Measurements from ENCODE around the gene CHCHD6.

CHCHD6 gene

DNA sequence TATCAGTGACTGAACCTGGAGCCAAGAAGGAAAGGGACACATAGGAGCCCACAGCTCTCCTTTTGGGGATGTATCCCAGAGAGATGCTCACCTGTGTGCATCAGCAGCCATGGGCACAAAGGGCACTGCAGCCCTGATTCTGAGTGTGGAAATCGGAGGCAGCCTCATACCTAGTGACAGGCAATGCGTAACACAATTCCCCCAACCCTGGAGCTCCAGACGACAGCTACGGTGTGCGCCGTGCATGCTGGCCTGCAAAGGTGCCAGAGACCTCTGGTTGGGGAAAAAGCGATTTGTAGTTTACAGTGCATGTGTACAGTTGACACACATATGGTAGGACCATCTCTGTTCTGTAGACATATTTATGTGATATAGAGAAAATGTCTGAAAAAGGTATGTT is 219.9 kb downstream of the CHCHD6 start:
- H3K4me1 Mint-ChIP-seq: no peaks in the 10 kb centered on the region
- H3K36me3 Mint-ChIP-seq: peaks cover 13% of the 10 kb centered on the region
- H3K27me3 Mint-ChIP-seq: no peaks in the 10 kb centered on the region
- no peak overlapping the region for H3K4me3 Mint-ChIP-seq
- H3K27ac Mint-ChIP-seq: no peak overlapping the region
- no peaks in the 10 kb centered on the region for H3K9me3 Mint-ChIP-seq

DNA sequence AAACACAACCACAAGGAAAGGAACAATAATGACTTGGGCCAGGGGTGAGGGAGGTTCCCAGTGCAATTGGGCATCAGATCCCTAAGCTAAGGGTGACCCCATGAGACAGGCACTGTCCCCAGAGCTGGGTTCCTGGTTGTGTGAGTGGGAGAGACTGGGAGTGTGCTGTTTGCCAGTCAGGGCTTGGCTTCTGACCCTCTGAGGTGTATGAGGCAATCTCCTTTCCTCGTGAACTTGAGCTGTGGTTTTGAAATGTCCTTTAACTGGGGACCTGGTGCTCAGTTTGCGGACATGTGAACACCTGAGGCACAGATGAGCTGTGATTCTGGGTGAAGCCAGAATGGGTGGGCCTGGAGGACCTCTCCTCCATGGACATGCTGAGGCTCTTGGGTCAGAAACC is 220.4 kb downstream of the CHCHD6 start:
- peaks cover 12% of the 10 kb centered on the region for H3K36me3 Mint-ChIP-seq
- no peak overlapping the region for H3K4me3 Mint-ChIP-seq
- H3K27ac Mint-ChIP-seq: no peak overlapping the region
- H3K9me3 Mint-ChIP-seq: no peaks in the 10 kb centered on the region
- H3K4me1 Mint-ChIP-seq: no peaks in the 10 kb centered on the region
- H3K27me3 Mint-ChIP-seq: no peaks in the 10 kb centered on the region

GRCh38 chr3:126925411-126926171 is 221.6 kb downstream of the CHCHD6 start:
- Mint-ChIP-seq H3K4me1 (no peaks in the 10 kb centered on the region), H3K27me3 (no peaks in the 10 kb centered on the region), H3K9me3 (no peaks in the 10 kb centered on the region), H3K36me3 (peaks cover 3% of the 10 kb centered on the region), H3K27ac (no peak overlapping the region), H3K4me3 (no peak overlapping the region)

- no peaks in the 10 kb centered on the region for H3K9me3 Mint-ChIP-seq
- H3K4me3 Mint-ChIP-seq: no peak overlapping the region
- H3K27me3 Mint-ChIP-seq: no peaks in the 10 kb centered on the region
- H3K4me1 Mint-ChIP-seq: no peaks in the 10 kb centered on the region
- H3K27ac Mint-ChIP-seq: no peak overlapping the region
- no peaks in the 10 kb centered on the region for H3K36me3 Mint-ChIP-seq
Measured at GRCh38 chr3:126926684-126927400, 222.8 kb downstream of the CHCHD6 start.

DNA sequence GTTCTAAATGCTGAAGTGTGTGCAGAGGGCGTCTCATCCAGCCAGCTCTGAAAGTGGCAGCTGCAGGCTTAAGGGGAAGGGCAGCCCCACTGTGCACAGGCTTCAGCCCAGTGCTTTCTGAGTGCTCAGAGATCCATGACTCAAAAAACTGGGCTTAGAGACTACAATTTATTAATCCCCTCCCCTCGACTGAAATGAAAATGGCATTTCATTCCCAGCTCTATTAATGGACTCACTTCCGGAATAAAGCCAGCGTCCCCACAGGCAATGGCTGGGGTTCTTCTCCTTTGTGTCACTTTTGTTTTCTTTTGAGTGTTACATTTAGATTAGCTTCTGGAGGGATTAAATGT is 223.3 kb downstream of the CHCHD6 start:
- no peaks in the 10 kb centered on the region for H3K9me3 Mint-ChIP-seq
- H3K27me3 Mint-ChIP-seq: no peaks in the 10 kb centered on the region
- no peaks in the 10 kb centered on the region for H3K36me3 Mint-ChIP-seq
- H3K4me1 Mint-ChIP-seq: no peaks in the 10 kb centered on the region
- no peak overlapping the region for H3K4me3 Mint-ChIP-seq
- H3K27ac Mint-ChIP-seq: no peak overlapping the region

- H3K27ac Mint-ChIP-seq: no peak overlapping the region
- H3K36me3 Mint-ChIP-seq: no peaks in the 10 kb centered on the region
- no peak overlapping the region for H3K4me3 Mint-ChIP-seq
- no peaks in the 10 kb centered on the region for H3K4me1 Mint-ChIP-seq
- no peaks in the 10 kb centered on the region for H3K27me3 Mint-ChIP-seq
- no peaks in the 10 kb centered on the region for H3K9me3 Mint-ChIP-seq
Measured at GRCh38 chr3:126927846-126928245, 223.8 kb downstream of the CHCHD6 start.

GRCh38 chr3:126928921-126929474 is 225.0 kb downstream of the CHCHD6 start:
- Mint-ChIP-seq H3K27ac (no peak overlapping the region), H3K4me1 (no peaks in the 10 kb centered on the region), H3K27me3 (no peaks in the 10 kb centered on the region), H3K9me3 (no peaks in the 10 kb centered on the region), H3K4me3 (no peak overlapping the region), H3K36me3 (no peaks in the 10 kb centered on the region)

GRCh38 chr3:126930936-126931600 is 227.0 kb downstream of the CHCHD6 start:
- H3K4me3 Mint-ChIP-seq: no peak overlapping the region
- H3K4me1 Mint-ChIP-seq: no peaks in the 10 kb centered on the region
- no peaks in the 10 kb centered on the region for H3K9me3 Mint-ChIP-seq

DNA sequence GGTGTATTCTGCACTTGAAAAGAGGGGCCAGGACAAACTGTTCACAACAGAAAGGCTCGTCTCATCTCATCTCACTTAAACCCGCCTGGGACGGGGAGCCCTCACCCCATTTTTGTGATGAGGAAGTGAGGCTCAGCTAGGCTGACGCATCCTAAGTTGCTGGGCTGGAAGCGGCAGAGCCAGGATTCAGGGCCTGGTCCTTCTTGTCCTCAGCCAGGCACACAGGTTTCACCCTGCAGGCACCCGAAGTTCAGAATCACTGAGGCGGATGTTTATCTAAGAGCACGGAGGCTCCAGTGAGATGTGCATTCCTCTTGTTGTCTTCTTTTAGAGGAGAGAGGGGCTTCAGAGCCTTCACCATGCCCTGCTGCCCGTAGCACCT is 227.8 kb downstream of the CHCHD6 start:
- Mint-ChIP-seq H3K27ac (no peak overlapping the region), H3K27me3 (no peaks in the 10 kb centered on the region), H3K4me3 (no peak overlapping the region), H3K9me3 (no peaks in the 10 kb centered on the region), H3K36me3 (no peaks in the 10 kb centered on the region), H3K4me1 (no peaks in the 10 kb centered on the region)

More at GRCh38 chr3:126930936-126931600, 227.0 kb downstream of the CHCHD6 start:
- Mint-ChIP-seq H3K27ac (peak overlapping the region; percentile 37), H3K36me3 (no peaks in the 10 kb centered on the region), H3K27me3 (no peaks in the 10 kb centered on the region)

- no peaks in the 10 kb centered on the region for H3K27me3 Mint-ChIP-seq
- H3K27ac Mint-ChIP-seq: no peak overlapping the region
- no peaks in the 10 kb centered on the region for H3K36me3 Mint-ChIP-seq
- no peaks in the 10 kb centered on the region for H3K4me1 Mint-ChIP-seq
- H3K4me3 Mint-ChIP-seq: no peak overlapping the region
- no peaks in the 10 kb centered on the region for H3K9me3 Mint-ChIP-seq
Measured at GRCh38 chr3:126932188-126932931, 228.3 kb downstream of the CHCHD6 start.

DNA sequence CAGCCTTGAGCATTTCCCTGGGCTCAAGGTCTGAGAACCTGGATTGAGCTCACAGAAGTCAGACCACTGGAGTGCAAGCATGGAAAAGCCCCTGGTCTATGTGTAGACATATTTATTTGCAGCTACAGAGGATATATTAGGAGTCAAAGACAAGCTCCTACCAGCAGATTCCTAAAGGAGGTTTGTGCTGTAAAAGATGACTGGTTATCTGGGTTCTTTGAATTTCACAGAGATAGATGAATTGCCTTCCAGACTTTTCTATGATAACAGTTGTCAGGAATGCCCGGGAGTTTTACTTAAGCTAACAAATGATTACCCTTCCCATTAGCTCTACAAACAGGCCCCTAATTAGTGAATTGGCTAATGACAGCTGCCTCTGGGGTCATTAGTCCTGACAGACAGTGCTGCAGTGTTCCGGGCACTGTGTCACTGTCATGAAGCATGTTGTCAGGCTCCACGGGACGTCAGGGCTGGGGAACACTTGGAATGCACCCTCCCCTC is 230.0 kb downstream of the CHCHD6 start:
- no peak overlapping the region for H3K27ac Mint-ChIP-seq
- H3K4me3 Mint-ChIP-seq: no peak overlapping the region
- peaks cover 2% of the 10 kb centered on the region for H3K36me3 Mint-ChIP-seq
- no peaks in the 10 kb centered on the region for H3K27me3 Mint-ChIP-seq
- H3K9me3 Mint-ChIP-seq: no peaks in the 10 kb centered on the region
- H3K4me1 Mint-ChIP-seq: no peaks in the 10 kb centered on the region

DNA sequence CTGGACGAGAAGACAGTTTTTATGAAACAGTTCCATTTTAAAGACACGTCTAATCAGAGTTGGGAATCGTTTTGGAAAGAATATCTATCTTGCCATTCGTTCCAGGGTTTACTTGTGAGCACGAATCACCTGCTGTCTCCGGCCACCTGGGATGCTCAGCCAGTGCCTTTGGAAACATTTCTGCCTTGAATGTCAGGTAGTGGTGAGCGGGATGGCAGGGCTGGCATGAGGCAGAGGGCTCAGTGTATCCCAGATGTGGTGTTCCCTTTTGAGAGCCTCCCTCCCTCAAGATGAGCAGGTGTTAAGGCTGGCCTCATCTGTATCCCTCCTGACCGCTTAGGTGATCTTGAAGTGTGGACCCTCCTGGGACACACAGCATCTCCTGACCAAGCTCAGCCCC is 231.0 kb downstream of the CHCHD6 start:
- Mint-ChIP-seq H3K27ac (no peak overlapping the region), H3K36me3 (peaks cover 2% of the 10 kb centered on the region), H3K27me3 (no peaks in the 10 kb centered on the region), H3K9me3 (no peaks in the 10 kb centered on the region), H3K4me3 (no peak overlapping the region), H3K4me1 (no peaks in the 10 kb centered on the region)

DNA sequence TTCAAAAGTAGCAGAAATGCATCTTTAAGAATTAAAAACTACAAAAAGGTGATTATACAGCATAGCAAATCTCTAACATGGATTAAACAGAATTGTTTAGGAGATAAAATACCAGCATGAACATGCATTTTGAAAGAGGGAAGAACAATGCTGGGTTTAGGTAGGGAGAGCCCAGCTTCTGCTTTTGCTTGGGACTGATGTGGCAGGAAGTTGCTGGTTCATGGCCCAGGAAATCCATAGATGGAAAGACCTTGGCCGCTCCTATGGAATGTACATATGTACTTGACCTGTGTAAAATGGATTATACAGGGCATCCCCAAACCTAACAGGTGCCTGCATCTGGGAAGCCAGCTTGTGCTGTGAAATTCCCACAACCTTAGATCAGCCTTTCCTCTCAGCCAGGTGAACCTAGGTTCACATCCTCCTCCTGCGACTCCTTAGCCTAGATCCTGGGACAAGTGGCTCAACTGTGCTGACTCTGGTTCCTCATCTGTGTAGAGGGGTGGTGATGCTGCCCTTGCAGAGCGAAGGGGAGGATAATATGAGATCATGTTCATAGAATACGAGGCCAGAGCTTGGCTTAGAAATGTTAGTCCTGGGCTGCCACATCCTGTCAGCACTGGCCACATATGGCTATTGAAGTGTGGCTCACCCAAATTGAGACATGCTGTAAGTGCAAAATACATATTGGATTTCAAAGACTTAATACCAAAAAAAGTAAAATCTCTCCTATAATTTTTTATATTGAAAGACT is 231.9 kb downstream of the CHCHD6 start:
- H3K4me3 Mint-ChIP-seq: no peak overlapping the region
- H3K36me3 Mint-ChIP-seq: peaks cover 3% of the 10 kb centered on the region
- no peaks in the 10 kb centered on the region for H3K4me1 Mint-ChIP-seq
- no peaks in the 10 kb centered on the region for H3K27me3 Mint-ChIP-seq
- H3K9me3 Mint-ChIP-seq: no peaks in the 10 kb centered on the region
- no peak overlapping the region for H3K27ac Mint-ChIP-seq

DNA sequence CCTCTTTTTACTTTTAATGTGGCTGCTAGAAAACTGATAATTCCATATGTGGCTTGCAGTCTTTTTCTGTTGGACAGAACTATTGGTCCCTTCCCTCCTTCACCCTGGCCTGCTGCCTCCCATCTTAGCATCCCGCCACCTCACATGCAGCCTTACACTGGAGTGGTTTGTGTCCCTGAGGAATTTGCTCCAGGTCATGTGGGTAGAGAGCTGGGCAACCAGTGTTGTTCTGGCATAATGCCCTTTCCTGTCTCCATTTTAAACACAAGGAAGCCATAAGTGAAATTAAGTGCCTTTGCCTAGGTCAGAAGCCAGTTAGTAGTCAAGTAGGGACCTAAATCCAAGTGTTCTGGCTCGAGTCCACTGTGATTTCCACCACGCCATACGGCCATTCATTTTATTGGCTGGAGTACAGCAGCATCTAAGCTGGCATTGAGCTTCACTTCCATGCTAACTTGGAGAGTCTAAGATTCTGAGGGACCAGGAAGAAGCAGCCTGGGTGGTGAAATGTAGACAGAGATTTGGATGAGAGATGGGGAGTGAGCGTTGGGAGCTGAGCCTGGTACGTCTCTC is 232.9 kb downstream of the CHCHD6 start:
- H3K27me3 Mint-ChIP-seq: no peaks in the 10 kb centered on the region
- peaks cover 3% of the 10 kb centered on the region for H3K36me3 Mint-ChIP-seq
- no peaks in the 10 kb centered on the region for H3K9me3 Mint-ChIP-seq
- no peaks in the 10 kb centered on the region for H3K4me1 Mint-ChIP-seq
- H3K4me3 Mint-ChIP-seq: no peak overlapping the region
- no peak overlapping the region for H3K27ac Mint-ChIP-seq

All from activated naive CD4-positive, alpha-beta T cell treated with anti-CD3 and anti-CD28 coated beads, Interleukin-2, amount 50 U/mL, for 24 hours (primary cell).